K562 (cell line): ENCODE results near the gene SPATA45.
"Not testable (repeated sequence)": the region's sequence is repeated elsewhere in the genome, so short reads cannot be mapped to it uniquely, and the experiment has no call there.

ENCODE experiments used
- ARNT ChIP-seq, 2 experiments: fragments of 450-650 bp; IDR thresholded peaks; 2 replicates each; pipeline ENCODE4 v1.6.1; 2016; ENCODE audit warnings: mild to moderate bottlenecking in 1 of 2
- CREB1 ChIP-seq, 2 experiments: sonication (generic) in 1 of 2; formaldehyde crosslinking in 1 of 2; IDR thresholded peaks; 2 replicates each; pipeline versions ENCODE4 v1.6.1 to v1.8.0; 2012 to 2022; ENCODE audit warnings: inconsistent platforms in 1 of 2, mild to moderate bottlenecking in 1 of 2, missing genetic modification reagents in 1 of 2, moderate library complexity in 1 of 2
- EGR1 ChIP-seq: fragments of 450-650 bp; conservative IDR thresholded peaks from 2 replicates; pipeline ENCODE4 v1.6.1; 2017; ENCODE audit warnings: mild to moderate bottlenecking
- ELF4 ChIP-seq: fragments of 450-650 bp; formaldehyde crosslinking; IDR thresholded peaks from 2 replicates; pipeline ENCODE4 v1.4.0; 2022; ENCODE audit warnings: missing genetic modification characterization
- JUN ChIP-seq, 2 experiments: sonication (generic) in 1 of 2; formaldehyde crosslinking in 1 of 2; IDR thresholded peaks; 2 replicates each; pipeline versions ENCODE4 v1.6.1 to v1.8.0; 2012 to 2022; ENCODE audit warnings: borderline replicate concordance in 2 of 2, mild to moderate bottlenecking in 2 of 2, improper control_type of control experiment in 1 of 2, low read depth in 1 of 2, low read length in 1 of 2, missing genetic modification reagents in 1 of 2
- TF ChIP-seq, protein P1 (sequence below): fragments of 250-450 bp; sonication (Bioruptor Pico); IDR thresholded peaks from 2 replicates; pipeline ENCODE4 v1.8.0; 2021; ENCODE audit warnings: borderline replicate concordance, mild to moderate bottlenecking, moderate library complexity; ENCODE audit not compliant: poor library complexity, severe bottlenecking

DNA sequence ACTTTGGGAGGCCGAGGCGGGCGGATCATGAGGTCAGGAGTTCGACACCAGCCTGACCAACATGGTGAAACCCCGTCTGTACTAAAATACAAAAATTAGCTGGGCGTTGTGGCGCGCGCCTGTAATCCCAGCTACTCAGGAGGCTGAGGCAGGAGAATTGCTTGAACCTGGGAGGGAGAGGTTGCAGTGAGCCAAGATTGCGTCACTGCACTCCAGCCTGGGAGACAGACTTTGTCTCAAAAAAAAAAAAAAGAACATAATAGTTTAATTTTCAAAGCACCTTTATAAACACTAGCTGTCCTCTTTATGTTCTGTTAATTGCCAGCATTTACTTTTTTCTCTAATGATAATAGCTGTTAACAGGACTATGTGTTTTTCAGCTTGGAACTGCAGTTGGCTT, 15.9 kb upstream of the SPATA45 start:
- not testable (repeated sequence) for TF ChIP-seq ARNT (IDR thresholded peaks at IDR 0.05); JUN (IDR thresholded peaks at IDR 0.05; ENCODE audit: borderline replicate concordance, low read depth, low read length); JUN (CRISPR knock-in tag; IDR thresholded peaks at IDR 0.05; ENCODE audit: borderline replicate concordance); ELF4 (CRISPR knock-in tag); CREB1 (IDR thresholded peaks at IDR 0.05); CREB1 (CRISPR knock-in tag; IDR thresholded peaks at IDR 0.05); EGR1
- TF ChIP-seq, protein P1, sequence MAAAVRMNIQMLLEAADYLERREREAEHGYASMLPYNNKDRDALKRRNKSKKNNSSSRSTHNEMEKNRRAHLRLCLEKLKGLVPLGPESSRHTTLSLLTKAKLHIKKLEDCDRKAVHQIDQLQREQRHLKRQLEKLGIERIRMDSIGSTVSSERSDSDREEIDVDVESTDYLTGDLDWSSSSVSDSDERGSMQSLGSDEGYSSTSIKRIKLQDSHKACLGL (CRISPR knock-in tag): not testable (repeated sequence)
